ENCODE results near the gene SESN2.

GRCh38 chr1:28317014-28317413 lies 57.7 kb downstream of the SESN2 start:
- no peak for TF ChIP-seq EZH2 (IDR thresholded peaks at IDR 0.05)
- TF ChIP-seq, protein P1, sequence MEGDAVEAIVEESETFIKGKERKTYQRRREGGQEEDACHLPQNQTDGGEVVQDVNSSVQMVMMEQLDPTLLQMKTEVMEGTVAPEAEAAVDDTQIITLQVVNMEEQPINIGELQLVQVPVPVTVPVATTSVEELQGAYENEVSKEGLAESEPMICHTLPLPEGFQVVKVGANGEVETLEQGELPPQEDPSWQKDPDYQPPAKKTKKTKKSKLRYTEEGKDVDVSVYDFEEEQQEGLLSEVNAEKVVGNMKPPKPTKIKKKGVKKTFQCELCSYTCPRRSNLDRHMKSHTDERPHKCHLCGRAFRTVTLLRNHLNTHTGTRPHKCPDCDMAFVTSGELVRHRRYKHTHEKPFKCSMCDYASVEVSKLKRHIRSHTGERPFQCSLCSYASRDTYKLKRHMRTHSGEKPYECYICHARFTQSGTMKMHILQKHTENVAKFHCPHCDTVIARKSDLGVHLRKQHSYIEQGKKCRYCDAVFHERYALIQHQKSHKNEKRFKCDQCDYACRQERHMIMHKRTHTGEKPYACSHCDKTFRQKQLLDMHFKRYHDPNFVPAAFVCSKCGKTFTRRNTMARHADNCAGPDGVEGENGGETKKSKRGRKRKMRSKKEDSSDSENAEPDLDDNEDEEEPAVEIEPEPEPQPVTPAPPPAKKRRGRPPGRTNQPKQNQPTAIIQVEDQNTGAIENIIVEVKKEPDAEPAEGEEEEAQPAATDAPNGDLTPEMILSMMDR (IDR thresholded peaks at IDR 0.05 in 2 of 3, conservative IDR thresholded peaks at IDR 0.05 in 1 of 3; ENCODE audit: borderline replicate concordance in 1 of 3, insufficient read depth in 1 of 3, low read depth in 2 of 3, low read length in 2 of 3) = no peak
- TF ChIP-seq EZH2phosphoT487 (IDR thresholded peaks at IDR 0.05; ENCODE audit: borderline replicate concordance) = no peak
- TF ChIP-seq ZNF274 (IDR thresholded peaks at IDR 0.05; ENCODE audit: low read depth, low read length) = no peak
- no peak for TF ChIP-seq REST (IDR thresholded peaks at IDR 0.05; ENCODE audit: low read depth)
- no peak for TF ChIP-seq POLR2A (IDR thresholded peaks at IDR 0.05; ENCODE audit: borderline replicate concordance, extremely low read depth, insufficient read depth, insufficient read length)
- no peak for TF ChIP-seq JUND (IDR thresholded peaks at IDR 0.05)
- TF ChIP-seq POLR2AphosphoS5 (IDR thresholded peaks at IDR 0.05; ENCODE audit: low read depth, low read length) = no peak
- TF ChIP-seq SP1 (IDR thresholded peaks at IDR 0.05; ENCODE audit: low read depth) = no peak
- no peak for TF ChIP-seq YY1 (IDR thresholded peaks at IDR 0.05; ENCODE audit: extremely low read depth, insufficient replicate concordance, low read depth, low read length)
- no peak for TF ChIP-seq ZFX (IDR thresholded peaks at IDR 0.05)
- no peak for TF ChIP-seq RAD21 (IDR thresholded peaks at IDR 0.05; ENCODE audit: low read depth)
